PC-3 (cell line): Measurements from ENCODE around the gene EXOC4. TPM values are rescaled to one million over a fixed set of nuclear protein-coding genes. Genes with fewer than 3 reads are reported as not detected.

Experiments
- ATAC-seq: fragments of 200-7000 bp; cut with Tn5 transposase; 2 replicates; pipeline ENCODE4 v1.9.1; 2020; ENCODE audit warnings: mild to moderate bottlenecking, moderate library complexity
- BruUV-seq: library from RNA; stranded (reverse); fragments of 400-500 nt; replicated peaks from 2 replicates; lab custom pipeline; 2021; lab: Mats Ljungman, UMichigan
- CTCF ChIA-PET: fragments of 300-600 bp; sonication (Branson Sonifier 250); formaldehyde crosslinking; loops from one replicate; lab custom pipeline; 2022; ENCODE audit warnings: antibody characterized with exemption; lab: Charles Lee
- POLR2A ChIA-PET: fragments of 300-600 bp; sonication (Branson Sonifier 250); formaldehyde crosslinking; loops from one replicate; lab custom pipeline; 2022; ENCODE audit warnings: antibody characterized with exemption; ENCODE audit not compliant: unreplicated experiment; lab: Charles Lee
- DNase-seq: peaks from one replicate; pipeline ENCODE4 v3.0.0-alpha.2; 2015
- H2AFZ ChIP-seq: fragments of 300-600 bp; sonication (generic); 2 replicates; pipeline ENCODE4 v1.6.0; 2016; ENCODE audit warnings: antibody characterized with exemption, low read length
- H3F3A ChIP-seq: fragments of 300-600 bp; sonication (generic); one replicate; pipeline ENCODE4 v1.6.0; 2017; ENCODE audit warnings: antibody characterized with exemption, low read length, control low read depth, mild to moderate bottlenecking; ENCODE audit not compliant: unreplicated experiment
- H3K27ac ChIP-seq: fragments of 300-600 bp; sonication (generic); 2 replicates; pipeline ENCODE4 v1.5.1; 2016; ENCODE audit warnings: mild to moderate bottlenecking, low read length
- H3K27me3 ChIP-seq: fragments of 300-600 bp; sonication (generic); 2 replicates; pipeline ENCODE4 v1.6.1; 2016; ENCODE audit warnings: low read length, mixed read lengths
- H3K36me3 ChIP-seq: fragments of 300-600 bp; sonication (generic); 2 replicates; pipeline ENCODE4 v1.6.1; 2016; ENCODE audit warnings: low read depth, mixed run types, low read length, mixed read lengths
- H3K4me1 ChIP-seq: fragments of 300-600 bp; sonication (generic); 2 replicates; pipeline ENCODE4 v1.5.1; 2016; ENCODE audit warnings: low read length; ENCODE audit not compliant: insufficient read depth
- H3K4me2 ChIP-seq: fragments of 300-600 bp; sonication (generic); 2 replicates; pipeline ENCODE4 v1.6.0; 2016; ENCODE audit warnings: low read length
- H3K4me3 ChIP-seq: fragments of 300-600 bp; sonication (generic); 2 replicates; pipeline ENCODE4 v1.5.1; 2016; ENCODE audit warnings: mild to moderate bottlenecking, low read length, mixed read lengths
- H3K79me2 ChIP-seq: fragments of 300-600 bp; sonication (generic); 2 replicates; pipeline ENCODE4 v1.6.1; 2017; ENCODE audit warnings: low read length, mixed read lengths
- H3K9ac ChIP-seq: fragments of 300-600 bp; sonication (generic); 2 replicates; pipeline ENCODE4 v1.6.0; 2016; ENCODE audit warnings: mild to moderate bottlenecking, low read length
- H3K9me2 ChIP-seq: fragments of 300-600 bp; sonication (generic); replicated peaks from 2 replicates; pipeline ENCODE4 v1.6.1; 2016; ENCODE audit warnings: mixed run types, low read length, mixed read lengths
- H3K9me3 ChIP-seq: fragments of 300-600 bp; sonication (generic); 2 replicates; pipeline ENCODE4 v1.6.1; 2016; ENCODE audit warnings: low read length, mixed read lengths
- H4K20me1 ChIP-seq: fragments of 300-600 bp; sonication (generic); 2 replicates; pipeline ENCODE4 v1.6.1; 2016; ENCODE audit warnings: low read length, mixed read lengths
- EZH2 ChIP-seq: fragments of 300-600 bp; sonication (generic); IDR thresholded peaks from one replicate; pipeline ENCODE4 v1.6.1; 2017; ENCODE audit warnings: antibody characterized with exemption, mild to moderate bottlenecking, low read length; ENCODE audit not compliant: unreplicated experiment
- EZH2phosphoT487 ChIP-seq: fragments of 300-600 bp; sonication (generic); IDR thresholded peaks from 2 replicates; pipeline ENCODE4 v1.6.1; 2018; ENCODE audit warnings: mild to moderate bottlenecking, antibody characterized with exemption, low read length, borderline replicate concordance
- intact Hi-C: fragments of 100-400 bp; cut with micrococcal nuclease; formaldehyde crosslinking; loops from 2 replicates; pipeline ENCODE4 v1.9.0; 2023
- total RNA-seq: library from RNA; depleted of rRNA; stranded (reverse); fragments of >200 nt; gene quantifications from 2 replicates; pipeline ENCODE4 v1.2.3, GENCODE V29; 2014
- TF ChIP-seq, protein P1 (sequence below): fragments of 300-600 bp; sonication (generic); conservative IDR thresholded peaks from 2 replicates; pipeline ENCODE4 v1.5.1; 2017; ENCODE audit warnings: antibody characterized with exemption, low read depth, mild to moderate bottlenecking, low read length

The EXOC4 gene
- total RNA-seq, 1 experiment from 2014 or later: 43.5 TPM

DNA sequence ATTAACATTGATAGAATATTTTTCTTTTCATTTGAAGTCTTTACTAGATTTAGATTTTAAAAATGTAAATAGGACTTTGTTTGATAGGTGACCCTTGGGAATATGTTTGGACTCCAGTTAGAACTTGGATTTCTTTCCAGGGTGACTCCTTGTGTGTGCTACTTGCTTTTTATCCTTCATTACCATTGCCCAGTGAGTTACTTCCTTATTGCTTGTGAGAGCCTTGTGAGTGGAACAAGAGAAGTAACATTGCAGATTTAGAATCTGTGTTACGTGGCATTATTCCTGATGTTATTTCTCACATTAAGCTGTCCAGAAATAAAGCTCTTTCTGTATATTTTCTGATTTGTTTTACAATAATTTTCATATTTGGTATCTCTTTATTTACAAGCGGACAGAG, 746.3 kb downstream of the EXOC4 start:
- intact Hi-C loops: no loop called here
- no peaks in the 10 kb centered on the region for H3K9me2 ChIP-seq
- no peaks in the 10 kb centered on the region for H4K20me1 ChIP-seq
- H3K9ac ChIP-seq: no peak overlapping the region
- BruUV-seq: no TSS peak
- no peaks in the 10 kb centered on the region for H3K79me2 ChIP-seq
- no peak overlapping the region for H2AFZ ChIP-seq
- H3K36me3 ChIP-seq: no peaks in the 10 kb centered on the region
- ATAC-seq (no peak), DNase-seq (no peak)
- no peak for TF ChIP-seq EZH2
- TF ChIP-seq, protein P1, sequence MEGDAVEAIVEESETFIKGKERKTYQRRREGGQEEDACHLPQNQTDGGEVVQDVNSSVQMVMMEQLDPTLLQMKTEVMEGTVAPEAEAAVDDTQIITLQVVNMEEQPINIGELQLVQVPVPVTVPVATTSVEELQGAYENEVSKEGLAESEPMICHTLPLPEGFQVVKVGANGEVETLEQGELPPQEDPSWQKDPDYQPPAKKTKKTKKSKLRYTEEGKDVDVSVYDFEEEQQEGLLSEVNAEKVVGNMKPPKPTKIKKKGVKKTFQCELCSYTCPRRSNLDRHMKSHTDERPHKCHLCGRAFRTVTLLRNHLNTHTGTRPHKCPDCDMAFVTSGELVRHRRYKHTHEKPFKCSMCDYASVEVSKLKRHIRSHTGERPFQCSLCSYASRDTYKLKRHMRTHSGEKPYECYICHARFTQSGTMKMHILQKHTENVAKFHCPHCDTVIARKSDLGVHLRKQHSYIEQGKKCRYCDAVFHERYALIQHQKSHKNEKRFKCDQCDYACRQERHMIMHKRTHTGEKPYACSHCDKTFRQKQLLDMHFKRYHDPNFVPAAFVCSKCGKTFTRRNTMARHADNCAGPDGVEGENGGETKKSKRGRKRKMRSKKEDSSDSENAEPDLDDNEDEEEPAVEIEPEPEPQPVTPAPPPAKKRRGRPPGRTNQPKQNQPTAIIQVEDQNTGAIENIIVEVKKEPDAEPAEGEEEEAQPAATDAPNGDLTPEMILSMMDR: no peak
- TF ChIP-seq EZH2phosphoT487: no peak
- H3K4me3 ChIP-seq: no peak overlapping the region
- no peaks in the 10 kb centered on the region for H3F3A ChIP-seq
- H3K27ac ChIP-seq: no peak overlapping the region
- ChIA-PET POLR2A (no interaction called here), CTCF (no interaction called here)
- H3K4me2 ChIP-seq: no peak overlapping the region
- H3K9me3 ChIP-seq: no peaks in the 10 kb centered on the region
- no peaks in the 10 kb centered on the region for H3K4me1 ChIP-seq
- no peaks in the 10 kb centered on the region for H3K27me3 ChIP-seq

DNA sequence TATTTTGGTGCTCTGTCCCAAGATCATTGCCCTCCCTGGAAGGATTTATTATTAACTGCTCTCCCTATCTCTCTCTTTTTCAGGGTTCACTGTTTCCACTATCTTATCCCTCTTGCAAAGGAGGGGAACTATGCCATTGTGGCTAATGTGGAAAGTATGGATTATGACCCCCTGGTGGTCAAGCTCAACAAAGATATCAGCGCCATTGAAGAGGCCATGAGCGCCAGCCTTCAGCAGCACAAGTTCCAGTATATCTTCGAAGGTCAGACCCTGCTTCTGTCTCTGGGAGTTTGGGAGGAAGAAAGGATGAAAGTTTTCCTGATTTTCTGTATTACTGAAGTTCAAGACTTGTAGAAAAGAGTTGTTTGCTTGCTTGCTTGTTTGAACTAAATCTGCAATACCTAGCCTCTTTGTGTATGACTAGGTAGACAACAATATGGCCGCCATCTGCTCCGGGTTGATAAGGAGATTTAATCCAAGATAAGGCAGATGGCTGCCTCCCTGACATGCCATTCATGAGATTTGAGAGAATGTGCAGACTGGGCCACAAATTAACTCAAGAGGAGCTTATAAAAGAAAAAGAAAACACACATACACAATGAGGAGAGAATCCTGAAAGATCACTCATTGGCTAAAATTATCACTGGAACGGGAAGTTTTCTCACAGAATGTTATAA, 752.1 kb downstream of the EXOC4 start:
- no peak for TF ChIP-seq EZH2
- no peak for TF ChIP-seq EZH2phosphoT487
- TF ChIP-seq, protein P1: no peak
- DNase-seq: no peak
- no peak overlapping the region for H2AFZ ChIP-seq
- ATAC-seq: no peak
- no peaks in the 10 kb centered on the region for H3K4me1 ChIP-seq
- ChIA-PET CTCF (no interaction called here), POLR2A (no interaction called here)
- no peaks in the 10 kb centered on the region for H4K20me1 ChIP-seq
- no peak overlapping the region for H3K4me3 ChIP-seq
- H3K9ac ChIP-seq: no peak overlapping the region
- no peaks in the 10 kb centered on the region for H3K9me3 ChIP-seq
- intact Hi-C loops: no loop called here
- H3K27me3 ChIP-seq: no peaks in the 10 kb centered on the region
- no peaks in the 10 kb centered on the region for H3K9me2 ChIP-seq
- 0 out of 2 replicates have a peak, but pooled peaks cover 4% of the 10 kb centered on the region for H3K36me3 ChIP-seq
- H3K4me2 ChIP-seq: no peak overlapping the region
- H3K79me2 ChIP-seq: no peaks in the 10 kb centered on the region
- no peak overlapping the region for H3K27ac ChIP-seq
- no peaks in the 10 kb centered on the region for H3F3A ChIP-seq
- BruUV-seq: no TSS peak
